LNCaP clone FGC (cell line): ENCODE measurements around the gene NUMA1.
A peak's percentile ranks its signal among the peaks of the same experiment; 100 is the strongest.

Experiments used
- DNase-seq: peaks from one replicate; pipeline ENCODE4 v3.0.0-alpha.2; 2011; ENCODE audit warnings: low read depth
- H3K4me3 ChIP-seq: 2 replicates; pipeline ENCODE4 v1.5.1; 2011; ENCODE audit warnings: mild to moderate bottlenecking, low read depth, low read length, control low read depth
- TF ChIP-seq, protein P1 (sequence below): IDR thresholded peaks from 2 replicates; pipeline ENCODE4 v1.5.1; 2012; ENCODE audit warnings: mild to moderate bottlenecking; ENCODE audit not compliant: control insufficient read depth, insufficient read depth; ENCODE audit errors: extremely low read depth

The NUMA1 gene

DNA sequence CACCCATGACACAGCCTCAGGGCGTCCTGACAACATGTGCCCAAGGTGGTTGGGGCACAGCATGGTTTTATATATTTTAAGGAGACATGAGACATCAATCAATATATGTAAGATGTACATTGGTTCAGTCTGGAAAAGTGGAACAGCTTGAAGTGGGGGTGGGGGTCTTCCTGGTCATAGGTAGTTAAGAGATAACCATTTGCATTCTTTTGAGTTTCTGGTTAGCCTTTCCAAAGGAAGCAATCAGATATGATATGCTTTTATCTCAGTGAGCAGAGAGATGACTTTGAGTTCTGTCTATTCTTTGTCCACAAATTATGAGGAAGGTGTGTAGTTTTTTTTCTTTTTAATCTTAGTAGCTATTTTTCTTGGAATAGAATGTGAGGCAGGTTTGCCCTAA, 42.3 kb upstream of the NUMA1 start:
- H3K4me3 ChIP-seq = no peak overlapping the region
- no peak for DNase-seq
- TF ChIP-seq, protein P1, sequence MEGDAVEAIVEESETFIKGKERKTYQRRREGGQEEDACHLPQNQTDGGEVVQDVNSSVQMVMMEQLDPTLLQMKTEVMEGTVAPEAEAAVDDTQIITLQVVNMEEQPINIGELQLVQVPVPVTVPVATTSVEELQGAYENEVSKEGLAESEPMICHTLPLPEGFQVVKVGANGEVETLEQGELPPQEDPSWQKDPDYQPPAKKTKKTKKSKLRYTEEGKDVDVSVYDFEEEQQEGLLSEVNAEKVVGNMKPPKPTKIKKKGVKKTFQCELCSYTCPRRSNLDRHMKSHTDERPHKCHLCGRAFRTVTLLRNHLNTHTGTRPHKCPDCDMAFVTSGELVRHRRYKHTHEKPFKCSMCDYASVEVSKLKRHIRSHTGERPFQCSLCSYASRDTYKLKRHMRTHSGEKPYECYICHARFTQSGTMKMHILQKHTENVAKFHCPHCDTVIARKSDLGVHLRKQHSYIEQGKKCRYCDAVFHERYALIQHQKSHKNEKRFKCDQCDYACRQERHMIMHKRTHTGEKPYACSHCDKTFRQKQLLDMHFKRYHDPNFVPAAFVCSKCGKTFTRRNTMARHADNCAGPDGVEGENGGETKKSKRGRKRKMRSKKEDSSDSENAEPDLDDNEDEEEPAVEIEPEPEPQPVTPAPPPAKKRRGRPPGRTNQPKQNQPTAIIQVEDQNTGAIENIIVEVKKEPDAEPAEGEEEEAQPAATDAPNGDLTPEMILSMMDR = no peak

DNA sequence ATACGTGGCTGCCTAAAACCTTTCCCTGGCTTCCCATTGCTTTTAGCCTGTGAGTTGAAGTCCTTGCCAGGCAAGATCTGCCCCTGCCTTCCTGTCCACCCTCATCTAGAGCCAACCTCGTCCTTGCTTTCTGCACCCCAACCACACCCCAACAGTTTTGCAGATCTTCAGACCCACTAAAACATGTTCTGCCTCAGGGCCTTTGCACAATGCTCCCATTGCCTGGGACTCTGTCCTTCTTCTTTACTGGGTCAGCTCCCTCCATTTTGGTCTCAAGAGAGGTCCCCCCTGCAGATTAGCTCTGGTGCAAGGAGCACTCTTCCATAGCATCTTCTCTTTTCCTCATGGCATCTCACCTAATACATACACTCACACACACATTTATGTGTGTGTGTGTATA, 40.6 kb upstream of the NUMA1 start:
- H3K4me3 ChIP-seq = no peak overlapping the region
- TF ChIP-seq, protein P1 = no peak
- no peak for DNase-seq

DNA sequence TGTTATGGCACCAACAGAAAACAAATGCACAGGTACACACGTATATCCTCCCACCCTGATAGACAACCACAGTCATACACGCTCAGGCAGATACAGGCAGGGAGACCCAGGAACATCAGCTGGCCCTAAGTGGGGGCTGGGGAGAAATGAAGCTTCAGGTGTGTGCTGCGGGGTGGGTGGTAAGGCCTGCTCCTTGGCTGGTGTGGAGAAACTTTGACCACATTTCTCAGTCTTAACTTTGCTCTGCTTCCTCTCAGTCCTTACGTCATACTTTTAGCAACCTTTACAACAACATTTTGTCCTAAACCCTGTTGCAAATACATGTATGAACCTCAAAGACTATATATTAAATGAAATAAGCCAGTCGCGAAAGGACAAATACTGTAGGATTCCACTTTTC, 38.9 kb upstream of the NUMA1 start:
- TF ChIP-seq, protein P1 = no peak
- no peak for DNase-seq
- no peak overlapping the region for H3K4me3 ChIP-seq

DNA sequence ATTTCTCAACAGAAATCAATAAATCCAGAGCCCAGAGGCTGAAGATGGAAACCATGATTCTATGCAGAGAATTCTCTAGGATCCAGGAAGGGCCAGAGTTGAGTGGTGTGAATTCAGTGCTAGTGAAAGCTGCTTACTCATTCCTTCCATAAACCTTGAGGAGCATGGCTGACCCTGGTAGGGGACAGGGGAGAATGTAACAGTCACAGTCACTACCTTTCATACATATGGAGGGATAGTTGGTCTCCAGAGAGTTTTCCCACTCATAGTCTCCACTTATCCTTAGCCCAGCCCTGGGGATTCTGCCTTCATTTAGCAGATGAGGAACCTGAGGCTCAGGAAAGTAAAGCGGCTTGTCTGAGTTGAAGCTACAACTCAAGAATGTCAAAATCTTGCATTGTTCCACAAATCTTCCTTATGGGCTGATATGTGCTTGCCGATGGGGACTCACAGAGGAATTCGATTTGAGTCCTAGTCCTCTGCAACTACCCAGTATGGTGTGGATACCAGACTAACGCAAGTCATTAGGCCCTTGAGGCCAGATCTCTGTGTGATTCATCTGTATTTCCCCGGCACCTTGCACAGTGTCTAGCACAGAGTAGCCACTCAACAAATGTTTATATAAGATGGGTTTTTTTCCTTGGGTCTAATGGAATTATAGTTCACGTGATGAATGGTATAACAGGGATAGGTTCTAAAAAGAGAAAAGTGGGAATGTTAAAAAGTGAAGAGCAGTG, 35.8 kb upstream of the NUMA1 start:
- DNase-seq = no peak
- TF ChIP-seq, protein P1 = no peak
- H3K4me3 ChIP-seq = no peak overlapping the region

DNA sequence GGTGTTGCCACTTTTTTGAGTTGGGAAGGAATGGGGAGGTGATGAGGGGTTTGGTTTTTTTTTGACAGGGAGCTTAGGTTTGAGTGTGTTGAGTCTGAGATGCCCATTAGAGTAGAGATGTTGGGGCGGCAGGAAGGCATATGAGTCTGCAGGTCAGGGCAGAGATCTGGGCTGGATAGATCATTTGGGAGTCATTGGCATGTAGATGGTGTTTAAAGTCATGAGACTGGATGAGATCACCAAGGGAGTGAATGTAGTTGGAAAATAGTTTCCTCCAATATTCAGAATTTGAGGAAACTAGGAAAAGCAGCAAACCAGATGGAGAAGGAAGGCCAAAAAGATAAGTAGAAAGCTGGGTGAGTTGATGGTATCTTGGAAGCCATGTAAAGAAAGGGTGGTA, 34.2 kb upstream of the NUMA1 start:
- no peak overlapping the region for H3K4me3 ChIP-seq
- DNase-seq = no peak
- TF ChIP-seq, protein P1 = no peak

DNA sequence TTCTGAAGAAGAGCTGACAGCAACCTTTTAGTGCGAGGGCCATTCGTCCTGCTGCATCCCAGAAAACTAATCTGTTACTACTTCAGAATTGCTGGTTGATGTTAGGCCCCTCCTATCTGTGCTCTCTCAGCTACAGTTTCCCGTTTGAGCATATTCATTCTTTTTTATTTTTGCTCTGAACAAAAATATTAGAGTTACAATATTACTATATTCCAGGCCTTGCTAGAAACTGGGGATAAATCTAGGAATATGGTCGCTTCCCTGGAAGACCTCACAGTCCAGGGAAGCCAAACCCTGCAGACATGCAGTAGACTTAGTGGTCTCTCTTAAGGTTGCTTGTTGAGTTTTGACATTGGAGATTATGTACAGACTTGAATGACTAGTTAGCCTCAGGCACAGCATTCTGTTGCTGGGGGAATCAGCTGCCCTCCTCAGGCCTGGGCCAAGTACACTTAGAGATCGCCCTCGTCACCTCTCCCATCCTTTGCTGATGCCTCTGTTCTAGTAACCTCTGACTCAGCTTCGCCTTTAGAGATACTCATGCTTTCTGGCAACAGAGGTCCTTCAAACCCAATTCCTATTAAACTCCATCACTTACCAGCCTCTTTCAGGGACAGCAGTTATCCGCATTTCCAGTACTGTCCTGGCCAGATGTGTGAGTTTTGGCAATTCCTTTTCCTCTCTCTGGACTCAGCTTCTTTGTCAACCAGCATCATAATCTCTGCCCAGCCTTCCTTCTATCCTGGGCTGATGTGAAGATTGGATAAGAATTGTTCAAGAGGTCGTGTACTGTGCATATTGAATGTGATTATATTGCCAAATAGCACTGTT, 32.9 kb upstream of the NUMA1 start:
- DNase-seq = no peak
- peak overlapping the region; percentile 80 for H3K4me3 ChIP-seq
- TF ChIP-seq, protein P1 = no peak
